NCI-H1436 treated with DMSO at 0.1 percent for 48 hours (cell line): ENCODE data around the gene CETP.
"Not testable (repeated sequence)": the region's sequence is repeated elsewhere in the genome, so short reads cannot be mapped to it uniquely, and the experiment has no call there.

Source experiments
- DNase-seq: peaks from one replicate; lab custom pipeline; 2025; lab: John Stamatoyannopoulos, UW

CETP gene

GRCh38 chr16:56934599-56935145 lies 27.1 kb upstream of the CETP start:
- not testable (repeated sequence) for DNase-seq

DNA sequence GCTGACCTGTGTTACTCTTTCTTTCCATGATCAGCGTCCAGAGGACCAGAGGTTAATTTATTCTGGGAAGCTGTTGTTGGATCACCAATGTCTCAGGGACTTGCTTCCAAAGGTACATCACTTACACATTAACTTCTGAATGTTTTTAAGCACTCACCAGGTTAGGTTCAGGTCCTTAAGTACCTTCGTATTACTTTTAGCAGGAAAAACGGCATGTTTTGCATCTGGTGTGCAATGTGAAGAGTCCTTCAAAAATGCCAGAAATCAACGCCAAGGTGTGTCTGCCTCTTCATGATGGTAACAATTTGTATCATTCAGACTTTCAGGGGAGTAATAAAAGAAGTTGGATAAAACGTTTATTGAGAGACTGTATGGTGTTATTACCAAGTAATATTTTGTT lies 26.5 kb upstream of the CETP start:
- DNase-seq = no peak

DNA sequence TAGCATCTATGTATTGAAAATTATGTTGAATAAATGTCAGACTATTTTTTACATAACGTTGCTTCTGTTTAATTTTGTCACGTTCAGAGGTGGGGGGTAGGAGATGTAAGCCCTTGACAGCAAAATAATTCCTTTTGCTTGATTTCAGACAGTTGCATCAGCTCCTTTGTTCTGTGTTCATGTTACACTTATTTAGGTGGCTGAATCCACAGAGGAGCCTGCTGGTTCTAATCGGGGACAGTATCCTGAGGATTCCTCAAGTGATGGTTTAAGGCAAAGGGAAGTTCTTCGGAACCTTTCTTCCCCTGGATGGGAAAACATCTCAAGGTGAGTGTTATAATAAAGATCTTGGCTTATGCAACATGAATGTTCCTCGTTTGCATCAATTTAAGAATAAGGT lies 25.3 kb upstream of the CETP start:
- no peak for DNase-seq

- DNase-seq = no peak
Measured at GRCh38 chr16:56936950-56937349, 24.8 kb upstream of the CETP start.

DNA sequence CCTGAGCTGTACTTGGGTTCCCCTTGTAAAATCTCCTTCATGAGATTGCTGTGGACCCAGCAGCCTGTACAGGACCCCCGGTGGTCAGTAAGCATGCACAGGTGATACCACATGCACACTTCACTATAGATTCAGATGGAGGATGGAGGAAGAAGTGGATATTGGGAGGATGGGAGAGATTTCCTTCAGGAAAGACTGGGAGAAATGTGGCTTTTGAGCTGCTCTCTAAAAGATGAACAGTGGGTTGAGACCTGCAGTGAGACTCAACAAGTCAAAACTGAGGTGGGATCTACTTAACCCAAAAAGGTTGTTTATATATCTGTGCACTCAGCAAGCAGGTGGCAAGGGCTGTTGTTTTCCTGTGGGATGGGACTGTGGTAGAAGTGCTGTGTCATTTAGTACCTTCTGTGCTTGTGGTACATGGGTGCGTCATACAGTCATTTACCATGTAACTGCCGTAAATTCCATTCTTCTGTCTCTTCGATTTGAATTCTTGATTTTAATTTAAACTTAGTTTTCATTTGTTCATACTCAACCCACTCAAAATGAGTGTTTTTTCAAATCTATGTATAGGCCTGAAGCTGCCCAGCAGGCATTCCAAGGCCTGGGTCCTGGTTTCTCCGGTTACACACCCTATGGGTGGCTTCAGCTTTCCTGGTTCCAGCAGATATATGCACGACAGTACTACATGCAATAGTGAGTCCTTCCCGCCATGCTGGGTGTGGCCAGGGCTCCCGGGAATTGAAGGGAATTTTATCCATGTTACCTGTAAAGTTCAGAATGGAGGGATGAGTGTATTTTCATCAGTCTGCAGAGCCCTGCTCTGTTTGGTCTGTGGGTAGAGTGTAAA lies 22.9 kb upstream of the CETP start:
- DNase-seq = no peak

- peak; percentile 55 for DNase-seq
Measured at GRCh38 chr16:56939801-56940200, 21.9 kb upstream of the CETP start.

DNA sequence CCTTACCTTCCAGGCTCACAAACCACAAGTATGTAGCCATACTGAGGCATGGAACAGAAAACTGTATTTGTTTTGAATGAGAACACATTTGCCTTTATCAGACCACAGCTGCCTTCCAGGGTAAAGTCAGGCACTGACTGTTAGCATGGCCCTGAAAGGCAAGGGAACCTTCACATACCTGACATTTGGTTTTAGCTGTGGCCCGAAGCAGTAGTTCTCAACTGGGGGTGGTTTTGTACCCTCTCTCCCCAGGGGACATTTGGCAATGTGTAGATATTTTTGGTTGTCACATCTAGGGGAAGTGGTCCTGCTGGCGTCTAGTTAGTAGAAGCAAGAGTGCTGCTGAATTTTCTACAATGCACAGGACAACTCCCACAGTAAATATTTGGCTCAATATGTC lies 20.7 kb upstream of the CETP start:
- no peak for DNase-seq

DNA sequence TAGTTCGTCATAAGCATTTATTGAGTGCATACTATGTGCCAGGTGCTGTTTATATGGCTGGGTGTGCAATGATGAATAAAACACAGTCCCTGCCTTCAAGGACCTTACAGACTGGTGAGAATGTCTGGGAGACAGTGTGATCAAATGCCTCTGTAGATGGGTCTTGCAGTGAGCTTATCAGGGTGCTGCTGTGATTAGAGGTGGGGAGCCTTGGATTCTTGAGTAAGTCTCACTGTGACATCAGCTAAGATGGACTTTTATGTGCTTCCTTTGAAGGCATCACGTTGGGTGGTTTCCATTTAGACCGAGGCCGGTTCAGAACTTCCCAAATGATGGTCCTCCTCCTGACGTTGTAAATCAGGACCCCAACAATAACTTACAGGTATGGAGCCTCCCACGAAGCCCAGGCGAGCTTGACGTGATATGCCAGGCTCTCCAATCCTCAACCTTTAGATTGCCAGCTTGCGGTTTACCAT lies 19.9 kb upstream of the CETP start:
- no peak for DNase-seq

DNA sequence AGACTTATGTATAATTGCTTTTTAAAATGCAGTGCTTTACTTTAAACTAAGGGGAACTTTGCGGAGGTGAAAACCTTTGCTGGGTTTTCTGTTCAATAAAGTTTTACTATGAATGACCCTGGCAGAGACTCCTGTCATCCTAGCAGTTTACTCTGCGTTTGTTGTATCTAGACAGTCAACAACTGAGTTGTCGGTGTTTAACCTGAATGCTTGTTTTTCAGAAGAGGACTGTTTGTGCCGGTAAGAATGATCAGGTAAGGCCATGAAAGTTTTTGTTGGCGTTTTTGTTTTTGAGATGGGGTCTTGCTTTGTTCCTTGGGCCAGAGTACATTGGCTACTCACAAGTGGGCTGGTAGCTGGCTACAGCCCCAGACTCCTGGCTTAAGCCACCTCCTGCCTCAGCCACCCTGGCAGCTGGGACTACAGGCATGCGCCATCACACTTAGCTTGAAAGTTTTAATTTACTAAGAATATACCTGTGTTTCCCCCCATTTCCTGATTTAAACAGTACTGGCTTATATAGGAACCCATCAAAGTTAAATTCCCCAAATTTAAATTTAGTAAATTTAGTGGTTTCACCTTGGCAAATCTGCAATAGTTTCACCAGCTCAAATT lies 17.9 kb upstream of the CETP start:
- no peak for DNase-seq

DNA sequence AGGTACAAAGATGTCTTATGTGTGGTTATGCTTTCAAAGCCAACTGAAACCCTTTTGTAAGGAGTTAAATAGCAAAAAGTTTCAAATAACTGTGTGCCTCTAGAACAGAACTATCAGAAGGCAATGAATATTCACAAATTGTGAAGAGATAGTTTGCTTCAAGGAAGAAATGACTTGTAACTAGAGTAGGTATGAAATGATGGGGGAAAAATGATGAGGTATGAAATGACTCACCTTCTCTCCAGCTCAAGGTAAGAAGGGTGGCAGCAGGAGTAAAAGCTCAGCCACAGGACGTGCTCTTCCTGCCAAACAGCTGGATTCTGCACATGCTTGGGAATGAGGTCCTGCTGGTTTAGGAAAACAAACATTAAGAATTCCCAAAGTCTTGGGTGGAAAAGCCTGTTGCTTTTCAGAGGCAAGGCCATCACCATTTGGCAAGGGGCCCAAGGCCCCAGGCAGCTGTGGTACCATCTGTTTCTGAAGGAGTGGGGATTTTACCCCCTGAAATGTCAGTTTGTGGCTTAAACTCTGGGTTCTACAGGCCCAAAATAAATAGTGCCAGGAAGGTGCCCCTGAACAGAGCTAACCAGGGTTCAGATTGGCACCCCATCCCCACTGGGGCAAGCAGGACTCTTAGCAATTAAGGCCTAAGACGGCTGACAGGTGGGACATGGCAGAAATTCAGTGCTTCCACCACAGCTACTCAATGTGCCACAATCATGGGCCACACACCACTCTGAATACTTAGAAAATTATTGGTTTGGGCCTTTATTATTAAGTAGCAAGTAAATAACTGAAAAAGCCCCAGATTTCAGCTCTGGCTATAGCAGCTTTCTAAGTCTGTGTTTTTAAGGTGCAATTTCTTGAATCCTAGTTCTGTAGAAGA lies 16.6 kb upstream of the CETP start:
- no peak for DNase-seq

DNA sequence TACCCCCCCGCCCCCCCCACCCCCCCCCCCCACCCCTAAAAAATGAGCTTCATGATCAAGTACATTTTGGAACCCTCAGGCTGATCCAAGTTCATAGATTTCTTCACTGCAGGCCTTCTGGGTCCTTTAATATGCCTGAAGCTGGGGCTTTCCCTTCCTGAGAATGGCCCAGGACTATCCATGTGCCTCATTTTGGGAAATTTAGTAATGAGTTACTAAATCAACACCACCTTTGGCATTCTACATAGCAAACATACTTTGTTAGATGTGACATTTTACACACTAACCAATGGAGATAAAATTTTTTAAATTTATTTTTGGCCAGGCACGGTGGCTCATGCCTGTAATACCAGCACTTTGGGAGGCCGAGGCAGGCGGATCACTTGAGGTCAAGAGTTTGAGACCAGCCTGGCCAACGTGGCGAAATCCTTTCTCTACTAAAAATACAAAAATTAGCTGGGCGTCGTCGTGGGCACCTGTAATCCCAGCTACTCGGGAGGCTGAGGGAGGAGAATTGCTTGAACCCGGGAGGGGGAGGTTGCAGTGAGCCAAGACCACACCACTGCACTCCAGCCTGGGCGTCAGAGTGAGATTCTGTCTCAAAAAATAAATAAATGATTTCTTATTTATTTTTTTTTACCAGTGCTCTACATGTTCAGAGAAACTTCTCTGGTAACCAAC lies 15.8 kb upstream of the CETP start:
- no peak for DNase-seq

GRCh38 chr16:56946767-56947603 lies 14.8 kb upstream of the CETP start:
- DNase-seq = no peak

DNA sequence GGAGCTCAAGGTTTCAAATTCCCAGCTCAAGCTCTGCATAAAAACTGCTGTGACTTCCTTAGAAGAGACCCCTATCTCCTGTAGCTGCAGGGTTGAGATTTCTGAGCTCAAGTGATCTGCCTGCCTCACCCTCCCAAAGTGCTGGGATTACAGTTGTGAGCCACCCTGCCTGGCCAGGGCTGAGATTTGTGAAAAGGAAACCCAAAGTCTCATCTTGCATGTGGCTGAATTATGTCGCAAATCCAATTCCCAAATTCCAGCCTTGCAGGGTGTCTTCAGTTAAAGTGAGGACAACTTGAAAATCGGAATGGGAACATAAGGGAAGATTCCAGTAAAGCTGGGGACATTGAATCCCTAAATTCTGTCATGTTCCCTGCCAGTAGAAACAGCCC lies 14.2 kb upstream of the CETP start:
- no peak for DNase-seq

DNA sequence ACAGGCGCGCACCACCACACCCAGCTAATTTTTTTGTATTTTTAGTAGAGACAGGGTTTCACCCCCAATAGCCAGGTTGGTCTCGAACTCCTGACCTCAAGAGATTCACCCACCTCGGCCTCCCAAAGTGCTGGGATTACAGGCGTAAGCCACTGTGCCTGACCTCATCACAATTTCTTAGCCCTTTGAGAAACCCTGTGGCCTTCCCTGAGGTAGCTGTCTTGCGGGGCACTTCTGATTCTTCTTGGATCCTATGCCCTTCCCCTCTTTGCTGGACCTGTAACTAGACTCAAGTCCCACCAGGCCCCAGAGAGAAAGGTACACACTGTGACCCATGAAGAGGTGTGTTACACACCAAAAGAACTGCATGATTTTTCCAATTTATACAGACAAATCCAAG lies 13.5 kb upstream of the CETP start:
- no peak for DNase-seq

- no peak for DNase-seq
Measured at GRCh38 chr16:56950051-56950450, 11.7 kb upstream of the CETP start.

DNA sequence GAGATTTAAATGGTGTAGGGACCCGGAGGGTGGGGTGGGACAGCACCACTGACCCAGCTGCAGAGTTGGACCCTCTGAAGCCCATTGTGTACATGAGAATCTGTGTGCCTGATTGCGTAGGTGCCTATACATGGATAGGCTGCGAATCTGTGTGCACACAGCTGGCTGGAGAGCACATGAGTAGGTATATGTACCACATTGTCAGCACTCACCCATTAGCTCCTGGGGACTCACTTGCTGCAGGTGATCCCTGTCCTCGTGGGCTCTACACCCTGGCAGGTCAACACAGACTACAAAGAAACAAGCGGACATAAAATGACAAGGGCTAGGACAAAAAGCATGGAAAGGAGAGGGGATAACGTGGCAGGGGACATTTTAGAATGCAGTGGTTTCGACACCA lies 11.3 kb upstream of the CETP start:
- no peak for DNase-seq

GRCh38 chr16:56950881-56951771 lies 10.6 kb upstream of the CETP start:
- DNase-seq = no peak

GRCh38 chr16:56953006-56953405 lies 8.7 kb upstream of the CETP start:
- no peak for DNase-seq

GRCh38 chr16:56956076-56956475 lies 5.7 kb upstream of the CETP start:
- no peak for DNase-seq

DNA sequence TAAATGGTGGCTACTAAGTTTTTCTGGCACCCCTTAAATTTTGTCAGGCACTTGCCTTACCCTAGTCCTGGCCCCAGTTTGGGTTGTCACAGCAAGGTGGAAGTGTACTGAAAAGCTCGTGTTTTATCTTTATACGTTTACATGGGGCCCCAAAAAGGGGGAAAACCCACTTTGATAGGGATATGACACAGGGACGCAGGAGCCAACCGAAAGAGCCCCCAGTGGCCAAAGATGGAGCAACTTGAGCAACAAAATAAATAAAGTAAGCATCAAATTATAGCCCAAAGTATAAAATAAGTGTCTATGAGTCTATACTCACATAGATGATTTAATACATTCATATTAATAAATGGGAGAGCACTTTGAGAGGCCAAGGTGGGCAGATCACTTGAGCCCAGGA lies 5.0 kb upstream of the CETP start:
- no peak for DNase-seq
